ENCODE data around the gene ADGRL2.

- TF ChIP-seq CTCF (conservative IDR thresholded peaks at IDR 0.05; ENCODE audit: low read depth in 2 of 2) (no peak), EZH2 (IDR thresholded peaks at IDR 0.05; ENCODE audit: low read depth, unreplicated experiment) (no peak), JUNB (IDR thresholded peaks at IDR 0.05; ENCODE audit: unreplicated experiment) (no peak), EZH2phosphoT487 (IDR thresholded peaks at IDR 0.05; ENCODE audit: unreplicated experiment) (no peak), ZNF462 (CRISPR knock-in tag; IDR thresholded peaks at IDR 0.05) (no peak)
Measured at GRCh38 chr1:82018319-82018718, 217.6 kb downstream of the ADGRL2 start.
